Endometrial microvascular endothelial cells (primary cell): ENCODE data around the gene SERPINB1. TPM values are rescaled to one million over a fixed set of nuclear protein-coding genes. Genes with fewer than 3 reads are reported as not detected.

ENCODE experiments used
- in situ Hi-C: cut with HindIII; loops from 2 replicates; pipeline ENCODE4 v1.10.0; 2017; ENCODE audit warnings: low sequenced_read_pairs, low pct_unique_long_range_greater_than_20kb; ENCODE audit errors: inconsistent ontology term
- total RNA-seq: library from RNA; depleted of rRNA; stranded (reverse); fragments of >200 nt; gene quantifications from one replicate; pipeline ENCODE4 v1.2.3, GENCODE V29; 2015; ENCODE audit errors: inconsistent ontology term

SERPINB1 gene
- total RNA-seq, 1 donor from 2014 or later: 71.8 TPM

- in situ Hi-C loops: no loop called here
Observed at GRCh38 chr6:2782356-2782708, 59.3 kb downstream of the SERPINB1 start.

Other genes starting within 250 kb of the SERPINB1 start
- 0.56 TPM for gene MYLK4, start 90.9 kb downstream of the SERPINB1 start, total RNA-seq
- gene WRNIP1, start 76.5 kb downstream of the SERPINB1 start, total RNA-seq: 61.1 TPM
- gene SERPINB9, start 61.4 kb upstream of the SERPINB1 start, total RNA-seq: 75.5 TPM
- 179 TPM for gene SERPINB6, start 129.7 kb upstream of the SERPINB1 start, total RNA-seq
- 74.1 TPM for gene NQO2, start 158.0 kb upstream of the SERPINB1 start, total RNA-seq
- gene RIPK1, start 226.6 kb upstream of the SERPINB1 start, total RNA-seq: 20.0 TPM